ENCODE data around the gene CNTN1.

DNA sequence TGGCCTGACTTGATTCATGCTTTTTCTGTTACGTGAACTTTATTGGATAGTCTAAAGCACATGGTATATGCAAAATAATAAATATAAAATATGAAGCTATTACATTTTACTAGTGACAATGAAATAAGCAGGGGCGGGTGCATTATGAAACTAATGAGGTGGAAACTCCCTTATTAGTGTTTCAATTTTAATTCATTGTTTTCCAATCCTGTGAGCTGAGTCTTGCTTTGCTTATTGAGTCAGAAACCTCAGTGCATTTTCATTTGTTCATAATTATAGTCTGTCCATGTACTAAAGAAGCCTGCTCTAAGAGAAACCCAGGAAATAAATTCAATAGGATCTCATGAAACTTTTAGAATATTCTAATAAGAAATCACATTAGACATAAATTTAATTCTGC lies 78.5 kb downstream of the CNTN1 start:
- TF ChIP-seq PHF8 (CRISPR knock-in tag; IDR thresholded peaks at IDR 0.05): no peak
- TF ChIP-seq ZNF484 (CRISPR knock-in tag; IDR thresholded peaks at IDR 0.05; ENCODE audit: borderline replicate concordance, low read depth): no peak

Measured in HepG2 (cell line).